Endothelial cell of umbilical vein (primary cell): ENCODE data around the gene NPFFR1. TPM values are rescaled to one million over a fixed set of nuclear protein-coding genes. Genes with fewer than 3 reads are reported as not detected.

Experiments used
- BruUV-seq: library from RNA; stranded (reverse); fragments of 400-500 nt; replicated peaks from 2 replicates; lab custom pipeline; 2021; lab: Mats Ljungman, UMichigan
- CTCF ChIA-PET: fragments of 300-600, 350-600 bp; sonication (Branson Sonifier 250); formaldehyde crosslinking; loops from one replicate; lab custom pipeline; 2021; ENCODE audit warnings: antibody characterized with exemption, inconsistent platforms; lab: Charles Lee
- POLR2A ChIA-PET: fragments of 300-600, 350-600 bp; sonication (Branson Sonifier 250); formaldehyde crosslinking; loops from one replicate; lab custom pipeline; 2021; ENCODE audit warnings: antibody characterized with exemption, inconsistent platforms; lab: Charles Lee
- DNase-seq: peaks from one replicate; pipeline ENCODE4 v3.0.0-alpha.2; 2011; ENCODE audit warnings: low read depth, low spot score
- FAIRE-seq: peaks from 2 replicates; lab custom pipeline; 2011; peaks lifted over from hg19 to GRCh38; lab: Jason Lieb, UNC
- H2AFZ ChIP-seq: 2 replicates; pipeline ENCODE4 v1.6.0; 2012; ENCODE audit warnings: low read depth, low read length, control low read depth, inconsistent platforms
- H3K27ac ChIP-seq: 2 replicates; pipeline ENCODE4 v1.5.1; 2011; ENCODE audit warnings: low read depth, mild to moderate bottlenecking, control low read depth, low read length, moderate library complexity; ENCODE audit not compliant: insufficient read depth
- H3K27me3 ChIP-seq, 2 experiments: 2 replicates each; pipeline versions ENCODE4 v1.6.0 to v1.6.1; 2011; ENCODE audit warnings: low read length in 2 of 2, mixed read lengths in 1 of 2; ENCODE audit not compliant: control insufficient read depth in 2 of 2, insufficient read depth in 2 of 2
- H3K36me3 ChIP-seq, 2 experiments: 2 replicates in 1 of 2; 3 replicates in 1 of 2; pipeline ENCODE4 v1.5.1; 2011; ENCODE audit warnings: low read length in 2 of 2, mild to moderate bottlenecking in 1 of 2, moderate library complexity in 1 of 2; ENCODE audit not compliant: control insufficient read depth in 2 of 2, insufficient read depth in 2 of 2; ENCODE audit errors: extremely low read depth in 1 of 2
- H3K4me1 ChIP-seq: 3 replicates; pipeline ENCODE4 v1.5.1; 2011; ENCODE audit warnings: mild to moderate bottlenecking, low read length; ENCODE audit not compliant: control insufficient read depth, insufficient read depth; ENCODE audit errors: extremely low read depth
- H3K4me2 ChIP-seq: 2 replicates; pipeline ENCODE4 v1.6.1; 2011; ENCODE audit warnings: low read length, control low read depth, mixed read lengths; ENCODE audit not compliant: insufficient read depth
- H3K4me3 ChIP-seq, 3 experiments: fragments of 200-600 bp in 1 of 3; sonication (generic), shearing (Covaris generic) in 1 of 3; replicated peaks in 1 of 3; 2 replicates each; pipeline ENCODE4 v1.5.1; 2011 to 2016; ENCODE audit warnings: control low read depth in 3 of 3, low read length in 3 of 3, mild to moderate bottlenecking in 2 of 3, inconsistent platforms in 1 of 3, low read depth in 1 of 3, moderate library complexity in 1 of 3; ENCODE audit not compliant: insufficient read depth in 1 of 3
- H3K79me2 ChIP-seq: 2 replicates; pipeline ENCODE4 v1.6.0; 2012; ENCODE audit warnings: low read length, inconsistent platforms; ENCODE audit not compliant: control insufficient read depth, insufficient read depth
- H3K9ac ChIP-seq: replicated peaks from 2 replicates; pipeline ENCODE3; 2011; ENCODE audit warnings: low read length, control low read depth; ENCODE audit not compliant: insufficient read depth; ENCODE audit errors: extremely low read depth
- H3K9me1 ChIP-seq: replicated peaks from 3 replicates; pipeline ENCODE4 v1.6.0; 2011; ENCODE audit warnings: mild to moderate bottlenecking, low read length; ENCODE audit not compliant: control insufficient read depth, insufficient read depth; ENCODE audit errors: extremely low read depth
- H3K9me3 ChIP-seq: replicated peaks from 2 replicates; pipeline ENCODE4 v1.5.1; 2012; ENCODE audit warnings: low read length, inconsistent platforms; ENCODE audit not compliant: control insufficient read depth, insufficient read depth
- H4K20me1 ChIP-seq: replicated peaks from 2 replicates; pipeline ENCODE3; 2011; ENCODE audit warnings: mild to moderate bottlenecking, low read length; ENCODE audit not compliant: control insufficient read depth, insufficient read depth; ENCODE audit errors: extremely low read depth
- EZH2 ChIP-seq: IDR thresholded peaks from 2 replicates; pipeline ENCODE4 v1.6.1; 2012; ENCODE audit warnings: borderline replicate concordance, low read depth, mild to moderate bottlenecking, moderate library complexity, low read length, inconsistent platforms; ENCODE audit not compliant: severe bottlenecking
- FOS ChIP-seq: IDR thresholded peaks from 2 replicates; pipeline ENCODE4 v1.6.1; 2011; ENCODE audit warnings: mild to moderate bottlenecking, low read length, moderate library complexity, borderline replicate concordance; ENCODE audit not compliant: insufficient read depth
- GATA2 ChIP-seq: IDR thresholded peaks from 2 replicates; pipeline ENCODE4 v1.7.0; 2011; ENCODE audit warnings: low read depth, mild to moderate bottlenecking, moderate library complexity, mixed read lengths, low read length; ENCODE audit not compliant: insufficient read length, insufficient read depth
- JUN ChIP-seq: IDR thresholded peaks from 2 replicates; pipeline ENCODE4 v1.6.1; 2011; ENCODE audit warnings: borderline replicate concordance, low read depth; ENCODE audit not compliant: insufficient read length, insufficient read depth
- MYC ChIP-seq: IDR thresholded peaks from one replicate; pipeline ENCODE4 v1.6.1; 2011; ENCODE audit warnings: mild to moderate bottlenecking, low read depth, low read length
- POLR2A ChIP-seq: IDR thresholded peaks from 2 replicates; pipeline ENCODE4 v1.6.1; 2012; ENCODE audit warnings: low read depth, mild to moderate bottlenecking, control low read depth, low read length
- POLR2AphosphoS5 ChIP-seq: IDR thresholded peaks from 2 replicates; pipeline ENCODE4 v1.6.1; 2012; ENCODE audit warnings: low read depth, mild to moderate bottlenecking, control low read depth, low read length, moderate library complexity; ENCODE audit not compliant: insufficient read depth
- dilution Hi-C: fragments of 300-500 bp; cut with MboI; formaldehyde crosslinking; loops from one replicate; pipeline ENCODE4 v1.15.0; 2019; ENCODE audit warnings: low sequenced_read_pairs; ENCODE audit not compliant: extremely low pct_ligation_motif_present
- intact Hi-C: fragments of 100-400 bp; cut with micrococcal nuclease; formaldehyde crosslinking; loops from one replicate; pipeline ENCODE4 v1.10.0; 2022
- polyA plus RNA-seq, 4 experiments: library from polyadenylated mRNA; depleted of rRNA in 3 of 4; stranded (reverse) in 3 of 4; unstranded in 1 of 4; fragments of >200 nt; gene quantifications; 2 replicates each; pipeline versions ENCODE4 v1.2.1 to v1.2.3, GENCODE V29; 2011 to 2012; ENCODE audit warnings: missing spikeins in 1 of 4
- total RNA-seq: library from RNA; stranded (reverse); gene quantifications from 2 replicates; pipeline ENCODE4 v1.2.3, GENCODE V29; 2021
- TF ChIP-seq, protein P1 (sequence below): IDR thresholded peaks from 2 replicates; pipeline ENCODE4 v1.6.1; 2011; ENCODE audit not compliant: insufficient read depth, insufficient read length
- TF ChIP-seq, protein P2 (sequence below), 2 donors: IDR thresholded peaks; 1 replicate in 1 of 2; 2 replicates in 1 of 2; pipeline ENCODE4 v1.5.1; 2011; ENCODE audit warnings: low read length in 2 of 2, mild to moderate bottlenecking in 2 of 2, moderate library complexity in 2 of 2, control low read depth in 1 of 2, inconsistent platforms in 1 of 2, low read depth in 1 of 2; ENCODE audit not compliant: insufficient read depth in 1 of 2; ENCODE audit errors: extremely low read depth in 1 of 2

NPFFR1 gene
- total and polyA plus RNA-seq, 2 donors (not counting 3 experiments of a cell fraction or from before 2014, with no cell fraction given): not detected

DNA sequence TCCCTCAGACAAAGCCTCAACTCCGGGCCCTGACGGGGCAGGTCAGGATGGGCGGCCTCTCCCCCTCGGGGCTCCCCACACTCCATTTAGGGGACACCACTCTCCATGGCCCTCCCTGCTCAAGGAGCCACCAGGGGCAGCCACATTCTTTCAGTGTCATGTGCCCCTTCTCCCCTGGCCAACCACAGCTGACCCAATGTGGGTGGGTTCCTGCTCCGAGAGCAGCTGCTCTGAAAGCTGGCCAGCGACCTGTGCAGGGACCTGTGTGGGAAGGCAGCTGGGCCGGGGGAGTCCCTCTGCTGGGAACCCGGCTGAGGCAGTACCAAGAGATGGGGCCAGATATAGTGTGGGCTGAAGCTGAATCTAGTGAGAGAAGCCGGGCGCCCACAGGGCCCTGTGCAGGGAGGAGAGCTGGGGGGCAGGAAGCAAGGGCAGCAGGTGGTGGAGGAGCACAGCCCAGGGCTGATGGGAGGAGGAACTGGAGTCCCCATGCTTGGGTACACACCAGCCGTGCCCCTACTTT, 40.6 kb upstream of the NPFFR1 start:
- H3K4me2 ChIP-seq: no peak overlapping the region
- no peaks in the 10 kb centered on the region for H3K36me3 ChIP-seq
- no peak overlapping the region for H3K27ac ChIP-seq
- BruUV-seq: no TSS peak
- intact Hi-C loops: no loop called here
- dilution Hi-C loops: no loop called here
- no peaks in the 10 kb centered on the region for H4K20me1 ChIP-seq
- H3K79me2 ChIP-seq: no peaks in the 10 kb centered on the region
- CTCF ChIA-PET: interaction anchor here (1.3 kb wide), 2 partner anchors 103 to 178 kb away, joined by 3 to 7 read pairs; partner anchors contain the start of gene TYSND1
- H3K9ac ChIP-seq: no peak overlapping the region
- H2AFZ ChIP-seq: no peak overlapping the region
- POLR2A ChIA-PET: no interaction called here
- TF ChIP-seq GATA2: no peak
- no peak for TF ChIP-seq POLR2AphosphoS5
- FAIRE-seq (no peak), DNase-seq (no peak)
- no peaks in the 10 kb centered on the region for H3K9me1 ChIP-seq
- no peaks in the 10 kb centered on the region for H3K4me1 ChIP-seq
- H3K4me3 ChIP-seq: no peak overlapping the region
- H3K9me3 ChIP-seq: no peaks in the 10 kb centered on the region
- peaks cover 6 to 9% of the 10 kb centered on the region in 2 experiments for H3K27me3 ChIP-seq

DNA sequence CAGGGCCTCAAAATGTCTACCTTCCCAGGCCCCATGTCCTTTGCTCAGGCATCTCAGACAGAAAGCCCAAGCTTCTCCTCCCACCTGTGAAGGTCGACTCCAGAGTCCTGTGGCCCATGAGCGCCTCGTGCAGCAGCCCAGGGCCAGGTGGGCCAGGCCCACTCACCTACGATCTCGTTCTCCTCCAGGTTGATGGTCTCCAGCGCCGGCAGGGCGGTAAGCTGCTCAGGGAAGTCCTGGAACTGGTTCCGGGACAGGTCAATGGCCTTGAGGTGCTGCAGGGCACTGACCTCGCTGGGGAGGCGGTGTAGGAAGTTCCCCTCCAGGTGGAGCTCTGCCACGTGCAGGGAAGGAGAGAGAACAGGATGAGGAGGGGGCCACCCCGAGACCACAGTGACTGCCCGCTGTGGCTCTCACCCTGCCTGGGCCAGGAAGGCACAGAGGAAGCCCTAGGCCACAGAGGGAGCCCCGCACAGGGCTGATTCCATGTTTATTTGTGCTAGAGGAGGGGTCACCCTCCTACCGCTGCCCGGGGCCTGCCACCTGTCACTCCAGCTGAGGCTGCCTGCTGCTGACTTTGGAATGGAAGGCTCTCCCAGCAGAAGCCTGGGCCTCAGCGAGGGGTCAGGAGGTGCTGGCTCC, 40.0 kb upstream of the NPFFR1 start:
- FAIRE-seq: no peak
- H3K9me1 ChIP-seq: no peaks in the 10 kb centered on the region
- dilution Hi-C loops (no loop called here), intact Hi-C loops (no loop called here)
- CTCF ChIA-PET: interaction anchor here (1.0 to 1.3 kb wide), 2 partner anchors 102 to 177 kb away, joined by 3 to 4 read pairs; partner anchors contain the start of gene TYSND1
- H3K79me2 ChIP-seq: no peaks in the 10 kb centered on the region
- H3K9me3 ChIP-seq: no peaks in the 10 kb centered on the region
- POLR2A ChIA-PET: no interaction called here
- H3K4me1 ChIP-seq: no peaks in the 10 kb centered on the region
- H3K9ac ChIP-seq: no peak overlapping the region
- H3K27me3 ChIP-seq: peaks cover 3 to 6% of the 10 kb centered on the region in 2 experiments
- no peak for DNase-seq
- no peak for TF ChIP-seq EZH2
- TF ChIP-seq MYC: no peak
- TF ChIP-seq, protein P1, sequence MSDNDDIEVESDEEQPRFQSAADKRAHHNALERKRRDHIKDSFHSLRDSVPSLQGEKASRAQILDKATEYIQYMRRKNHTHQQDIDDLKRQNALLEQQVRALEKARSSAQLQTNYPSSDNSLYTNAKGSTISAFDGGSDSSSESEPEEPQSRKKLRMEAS: no peak
- TF ChIP-seq FOS: no peak
- TF ChIP-seq POLR2AphosphoS5: no peak
- no peak for TF ChIP-seq POLR2A
- TF ChIP-seq GATA2: no peak
- TF ChIP-seq JUN: no peak
- TF ChIP-seq, protein P2, sequence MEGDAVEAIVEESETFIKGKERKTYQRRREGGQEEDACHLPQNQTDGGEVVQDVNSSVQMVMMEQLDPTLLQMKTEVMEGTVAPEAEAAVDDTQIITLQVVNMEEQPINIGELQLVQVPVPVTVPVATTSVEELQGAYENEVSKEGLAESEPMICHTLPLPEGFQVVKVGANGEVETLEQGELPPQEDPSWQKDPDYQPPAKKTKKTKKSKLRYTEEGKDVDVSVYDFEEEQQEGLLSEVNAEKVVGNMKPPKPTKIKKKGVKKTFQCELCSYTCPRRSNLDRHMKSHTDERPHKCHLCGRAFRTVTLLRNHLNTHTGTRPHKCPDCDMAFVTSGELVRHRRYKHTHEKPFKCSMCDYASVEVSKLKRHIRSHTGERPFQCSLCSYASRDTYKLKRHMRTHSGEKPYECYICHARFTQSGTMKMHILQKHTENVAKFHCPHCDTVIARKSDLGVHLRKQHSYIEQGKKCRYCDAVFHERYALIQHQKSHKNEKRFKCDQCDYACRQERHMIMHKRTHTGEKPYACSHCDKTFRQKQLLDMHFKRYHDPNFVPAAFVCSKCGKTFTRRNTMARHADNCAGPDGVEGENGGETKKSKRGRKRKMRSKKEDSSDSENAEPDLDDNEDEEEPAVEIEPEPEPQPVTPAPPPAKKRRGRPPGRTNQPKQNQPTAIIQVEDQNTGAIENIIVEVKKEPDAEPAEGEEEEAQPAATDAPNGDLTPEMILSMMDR (IDR thresholded peaks at IDR 0.05; ENCODE audit: extremely low read depth in 1 of 2, insufficient read depth in 1 of 2, low read depth in 1 of 2, low read length in 2 of 2): no peak
- H3K4me2 ChIP-seq: no peak overlapping the region
- no peaks in the 10 kb centered on the region for H4K20me1 ChIP-seq
- H2AFZ ChIP-seq: no peak overlapping the region
- no peaks in the 10 kb centered on the region for H3K36me3 ChIP-seq
- no peak overlapping the region for H3K4me3 ChIP-seq
- no peak overlapping the region for H3K27ac ChIP-seq
- BruUV-seq: no TSS peak
